SU-DHL-6 (cell line): ENCODE results near the gene MPO.

Source experiments
- EZH2phosphoT487 ChIP-seq: fragments of 200-600 bp; sonication (generic), shearing (Covaris generic); conservative IDR thresholded peaks from 2 replicates; pipeline ENCODE4 v1.6.1; 2018; ENCODE audit warnings: mild to moderate bottlenecking, antibody characterized with exemption, low read length, moderate library complexity, mixed read lengths
- TF ChIP-seq, protein P1 (sequence below): fragments of 200-600 bp; sonication (generic); IDR thresholded peaks from one replicate; pipeline ENCODE4 v1.5.1; 2017; ENCODE audit warnings: antibody characterized with exemption, mild to moderate bottlenecking, low read length, moderate library complexity; ENCODE audit not compliant: insufficient read depth, poor library complexity, severe bottlenecking

DNA sequence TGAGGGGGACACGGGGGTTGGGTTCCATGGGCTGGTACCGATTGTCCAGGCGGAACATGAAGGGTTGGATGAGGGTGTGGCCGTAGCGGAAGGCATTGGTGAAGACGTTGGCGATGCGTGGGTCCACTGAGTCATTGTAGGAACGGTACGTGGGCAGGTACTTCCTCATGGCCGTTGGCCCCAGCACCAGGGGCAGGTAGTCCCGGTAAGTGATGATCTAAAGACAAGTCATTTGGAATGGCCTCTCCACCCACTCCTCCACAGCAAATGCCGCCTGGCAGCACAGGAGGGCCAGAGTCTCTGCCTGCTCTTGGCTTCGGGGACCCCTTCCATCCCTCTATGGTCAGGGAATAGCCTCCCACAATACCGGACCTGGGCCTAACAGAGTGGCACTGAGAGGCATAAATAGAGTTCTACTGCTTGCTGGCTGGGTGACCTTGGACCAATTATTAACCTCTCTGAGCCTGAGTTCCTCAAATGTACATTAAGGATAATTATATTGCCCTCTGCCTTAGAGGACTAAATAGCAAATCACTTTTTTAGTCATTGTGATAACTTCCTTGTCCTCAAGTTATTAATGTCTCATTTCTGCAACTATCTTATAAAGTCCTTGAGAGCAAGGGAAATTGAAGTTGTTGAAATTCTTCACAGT lies 7.2 kb downstream of the MPO start:
- TF ChIP-seq, protein P1, sequence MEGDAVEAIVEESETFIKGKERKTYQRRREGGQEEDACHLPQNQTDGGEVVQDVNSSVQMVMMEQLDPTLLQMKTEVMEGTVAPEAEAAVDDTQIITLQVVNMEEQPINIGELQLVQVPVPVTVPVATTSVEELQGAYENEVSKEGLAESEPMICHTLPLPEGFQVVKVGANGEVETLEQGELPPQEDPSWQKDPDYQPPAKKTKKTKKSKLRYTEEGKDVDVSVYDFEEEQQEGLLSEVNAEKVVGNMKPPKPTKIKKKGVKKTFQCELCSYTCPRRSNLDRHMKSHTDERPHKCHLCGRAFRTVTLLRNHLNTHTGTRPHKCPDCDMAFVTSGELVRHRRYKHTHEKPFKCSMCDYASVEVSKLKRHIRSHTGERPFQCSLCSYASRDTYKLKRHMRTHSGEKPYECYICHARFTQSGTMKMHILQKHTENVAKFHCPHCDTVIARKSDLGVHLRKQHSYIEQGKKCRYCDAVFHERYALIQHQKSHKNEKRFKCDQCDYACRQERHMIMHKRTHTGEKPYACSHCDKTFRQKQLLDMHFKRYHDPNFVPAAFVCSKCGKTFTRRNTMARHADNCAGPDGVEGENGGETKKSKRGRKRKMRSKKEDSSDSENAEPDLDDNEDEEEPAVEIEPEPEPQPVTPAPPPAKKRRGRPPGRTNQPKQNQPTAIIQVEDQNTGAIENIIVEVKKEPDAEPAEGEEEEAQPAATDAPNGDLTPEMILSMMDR = no peak
- TF ChIP-seq EZH2phosphoT487 = no peak
